Testis (tissue), 3 donors: ENCODE measurements around the gene TET2. TPM values are rescaled to one million over a fixed set of nuclear protein-coding genes. Genes with fewer than 3 reads are reported as not detected.

Source experiments
- DNase-seq: peaks from one replicate; pipeline ENCODE4 v3.0.0-alpha.2; 2019
- H3K27ac ChIP-seq, 2 donors: fragments of 200-600 bp; sonication (generic); one replicate each; pipeline ENCODE4 v1.5.1; 2019
- H3K27me3 ChIP-seq: fragments of 200-600 bp; sonication (generic); one replicate; pipeline ENCODE4 v1.5.1; 2019
- H3K36me3 ChIP-seq: fragments of 200-600 bp; sonication (generic); one replicate; pipeline ENCODE4 v1.5.1; 2017; ENCODE audit warnings: low read depth; ENCODE audit errors: missing control alignments
- H3K4me1 ChIP-seq: fragments of 200-600 bp; sonication (generic); one replicate; pipeline ENCODE4 v1.5.1; 2019
- H3K4me3 ChIP-seq, 2 donors: fragments of 200-600 bp; sonication (generic); one replicate each; pipeline ENCODE4 v1.5.1; 2017 to 2019
- H3K9me3 ChIP-seq: fragments of 200-600 bp; sonication (generic); one replicate; pipeline ENCODE4 v1.5.1; 2017
- POLR2A ChIP-seq: fragments of 450-650 bp; IDR thresholded peaks from one replicate; pipeline ENCODE4 v1.6.1; 2017; ENCODE audit warnings: antibody characterized with exemption, mild to moderate bottlenecking, moderate library complexity
- WGBS, 2 donors: methylation state at CpG; one replicate each; pipeline ENCODE4 v1.1.5; 2018; 5-methylcytosine and 5-hydroxymethylcytosine counted together
- intact Hi-C: fragments of 100-400 bp; cut with DNase I; formaldehyde crosslinking; loops from one replicate; pipeline ENCODE4 v1.15.1; 2023; ENCODE audit warnings: low total_unique reads
- polyA plus RNA-seq: library from polyadenylated mRNA; stranded (reverse); fragments of 350-450 nt; fragmentation: Illumina TruSeq; extraction: RNeasy Lipid Tissue Mini Kit (QIAGEN cat#74804); gene quantifications from one replicate; pipeline ENCODE4 v1.2.3, GENCODE V29; 2014; ENCODE audit warnings: low read depth, low replicate concordance; ENCODE audit not compliant: insufficient read depth
- total RNA-seq, 2 donors: library from RNA; depleted of rRNA; stranded (reverse); fragments of >200 nt; gene quantifications; one replicate each; pipeline ENCODE4 v1.2.3, GENCODE V29; 2016
- TF ChIP-seq, protein P1 (sequence below), 3 experiments: fragments of 450-650 bp in 2 of 3; fragments of 200-600 bp in 1 of 3; sonication (generic) in 1 of 3; IDR thresholded peaks; one replicate each; pipeline ENCODE4 v1.5.1; 2016 to 2019; ENCODE audit warnings: antibody characterized with exemption in 3 of 3, mild to moderate bottlenecking in 2 of 3, moderate library complexity in 1 of 3

TET2 gene
- total and polyA plus RNA-seq, 3 donors from 2014 or later = 2.8 to 17.5 (median 17.1) TPM

DNA sequence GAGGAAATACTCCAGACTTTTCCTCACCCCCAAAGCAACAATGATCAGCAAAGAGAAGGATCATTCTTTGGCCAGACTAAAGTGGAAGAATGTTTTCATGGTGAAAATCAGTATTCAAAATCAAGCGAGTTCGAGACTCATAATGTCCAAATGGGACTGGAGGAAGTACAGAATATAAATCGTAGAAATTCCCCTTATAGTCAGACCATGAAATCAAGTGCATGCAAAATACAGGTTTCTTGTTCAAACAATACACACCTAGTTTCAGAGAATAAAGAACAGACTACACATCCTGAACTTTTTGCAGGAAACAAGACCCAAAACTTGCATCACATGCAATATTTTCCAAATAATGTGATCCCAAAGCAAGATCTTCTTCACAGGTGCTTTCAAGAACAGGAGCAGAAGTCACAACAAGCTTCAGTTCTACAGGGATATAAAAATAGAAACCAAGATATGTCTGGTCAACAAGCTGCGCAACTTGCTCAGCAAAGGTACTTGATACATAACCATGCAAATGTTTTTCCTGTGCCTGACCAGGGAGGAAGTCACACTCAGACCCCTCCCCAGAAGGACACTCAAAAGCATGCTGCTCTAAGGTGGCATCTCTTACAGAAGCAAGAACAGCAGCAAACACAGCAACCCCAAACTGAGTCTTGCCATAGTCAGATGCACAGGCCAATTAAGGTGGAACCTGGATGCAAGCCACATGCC is 89.7 kb downstream of the TET2 start:
- 96 to 98% methylated on average over 4 of the region's 4 CpGs for WGBS, 2 donors
- no peak for DNase-seq
- Histone ChIP-seq H3K4me3 (no peak overlapping the region), H3K36me3 (no peaks in the 10 kb centered on the region), H3K9me3 (no peaks in the 10 kb centered on the region), H3K4me1 (no peaks in the 10 kb centered on the region), H3K27me3 (no peaks in the 10 kb centered on the region), H3K27ac (no peak overlapping the region)
- intact Hi-C loops = no loop called here
- TF ChIP-seq, protein P1, sequence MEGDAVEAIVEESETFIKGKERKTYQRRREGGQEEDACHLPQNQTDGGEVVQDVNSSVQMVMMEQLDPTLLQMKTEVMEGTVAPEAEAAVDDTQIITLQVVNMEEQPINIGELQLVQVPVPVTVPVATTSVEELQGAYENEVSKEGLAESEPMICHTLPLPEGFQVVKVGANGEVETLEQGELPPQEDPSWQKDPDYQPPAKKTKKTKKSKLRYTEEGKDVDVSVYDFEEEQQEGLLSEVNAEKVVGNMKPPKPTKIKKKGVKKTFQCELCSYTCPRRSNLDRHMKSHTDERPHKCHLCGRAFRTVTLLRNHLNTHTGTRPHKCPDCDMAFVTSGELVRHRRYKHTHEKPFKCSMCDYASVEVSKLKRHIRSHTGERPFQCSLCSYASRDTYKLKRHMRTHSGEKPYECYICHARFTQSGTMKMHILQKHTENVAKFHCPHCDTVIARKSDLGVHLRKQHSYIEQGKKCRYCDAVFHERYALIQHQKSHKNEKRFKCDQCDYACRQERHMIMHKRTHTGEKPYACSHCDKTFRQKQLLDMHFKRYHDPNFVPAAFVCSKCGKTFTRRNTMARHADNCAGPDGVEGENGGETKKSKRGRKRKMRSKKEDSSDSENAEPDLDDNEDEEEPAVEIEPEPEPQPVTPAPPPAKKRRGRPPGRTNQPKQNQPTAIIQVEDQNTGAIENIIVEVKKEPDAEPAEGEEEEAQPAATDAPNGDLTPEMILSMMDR (IDR thresholded peaks at IDR 0.05) = no peak
- TF ChIP-seq POLR2A = no peak

DNA sequence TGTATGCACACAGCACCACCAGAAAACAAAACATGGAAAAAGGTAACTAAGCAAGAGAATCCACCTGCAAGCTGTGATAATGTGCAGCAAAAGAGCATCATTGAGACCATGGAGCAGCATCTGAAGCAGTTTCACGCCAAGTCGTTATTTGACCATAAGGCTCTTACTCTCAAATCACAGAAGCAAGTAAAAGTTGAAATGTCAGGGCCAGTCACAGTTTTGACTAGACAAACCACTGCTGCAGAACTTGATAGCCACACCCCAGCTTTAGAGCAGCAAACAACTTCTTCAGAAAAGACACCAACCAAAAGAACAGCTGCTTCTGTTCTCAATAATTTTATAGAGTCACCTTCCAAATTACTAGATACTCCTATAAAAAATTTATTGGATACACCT is 90.2 kb downstream of the TET2 start:
- WGBS, 2 donors = 82 to 89% methylated on average over 2 of the region's 2 CpGs
- DNase-seq = no peak
- Histone ChIP-seq H3K4me1 (no peaks in the 10 kb centered on the region), H3K27ac (no peak overlapping the region), H3K9me3 (no peaks in the 10 kb centered on the region), H3K4me3 (no peak overlapping the region), H3K36me3 (no peaks in the 10 kb centered on the region), H3K27me3 (no peaks in the 10 kb centered on the region)
- intact Hi-C loops = no loop called here
- TF ChIP-seq, protein P1 (IDR thresholded peaks at IDR 0.05) = no peak
- no peak for TF ChIP-seq POLR2A

DNA sequence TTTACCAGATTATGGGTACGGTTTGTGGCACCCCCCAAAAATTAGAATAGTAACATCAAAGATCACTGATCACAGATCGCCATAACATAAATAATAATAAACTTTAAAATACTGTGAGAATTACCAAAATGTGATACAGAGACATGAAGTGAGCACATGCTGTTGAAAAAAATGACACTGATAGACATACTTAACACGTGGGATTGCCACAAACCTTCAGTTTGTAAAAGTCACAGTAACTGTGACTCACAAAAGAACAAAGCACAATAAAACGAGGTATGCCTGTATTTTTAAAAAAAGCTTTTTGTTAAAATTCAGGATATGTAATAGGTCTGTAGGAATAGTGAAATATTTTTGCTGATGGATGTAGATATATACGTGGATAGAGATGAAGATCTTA is 93.4 kb downstream of the TET2 start:
- H3K36me3 ChIP-seq = no peaks in the 10 kb centered on the region
- H3K4me3 ChIP-seq = no peak overlapping the region
- intact Hi-C loops = no loop called here
- no peak for DNase-seq
- 91 to 94% methylated on average over 5 of the region's 5 CpGs for WGBS, 2 donors
- no peak overlapping the region for H3K27ac ChIP-seq
- no peaks in the 10 kb centered on the region for H3K4me1 ChIP-seq
- TF ChIP-seq, protein P1 (IDR thresholded peaks at IDR 0.05) = no peak
- no peak for TF ChIP-seq POLR2A
- H3K9me3 ChIP-seq = no peaks in the 10 kb centered on the region
- H3K27me3 ChIP-seq = no peaks in the 10 kb centered on the region

DNA sequence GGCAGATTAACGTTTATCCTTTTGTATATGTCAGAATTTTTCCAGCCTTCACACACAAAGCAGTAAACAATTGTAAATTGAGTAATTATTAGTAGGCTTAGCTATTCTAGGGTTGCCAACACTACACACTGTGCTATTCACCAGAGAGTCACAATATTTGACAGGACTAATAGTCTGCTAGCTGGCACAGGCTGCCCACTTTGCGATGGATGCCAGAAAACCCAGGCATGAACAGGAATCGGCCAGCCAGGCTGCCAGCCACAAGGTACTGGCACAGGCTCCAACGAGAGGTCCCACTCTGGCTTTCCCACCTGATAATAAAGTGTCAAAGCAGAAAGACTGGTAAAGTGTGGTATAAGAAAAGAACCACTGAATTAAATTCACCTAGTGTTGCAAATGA is 94.8 kb downstream of the TET2 start:
- Histone ChIP-seq H3K9me3 (no peaks in the 10 kb centered on the region), H3K27me3 (no peaks in the 10 kb centered on the region), H3K4me1 (no peaks in the 10 kb centered on the region), H3K36me3 (no peaks in the 10 kb centered on the region), H3K4me3 (no peak overlapping the region), H3K27ac (no peak overlapping the region)
- no peak for DNase-seq
- TF ChIP-seq, protein P1 (IDR thresholded peaks at IDR 0.05) = no peak
- no peak for TF ChIP-seq POLR2A
- intact Hi-C loops = no loop called here
- 82 to 84% methylated on average over 4 of the region's 4 CpGs for whole genome bisulfite sequencing, 2 donors

DNA sequence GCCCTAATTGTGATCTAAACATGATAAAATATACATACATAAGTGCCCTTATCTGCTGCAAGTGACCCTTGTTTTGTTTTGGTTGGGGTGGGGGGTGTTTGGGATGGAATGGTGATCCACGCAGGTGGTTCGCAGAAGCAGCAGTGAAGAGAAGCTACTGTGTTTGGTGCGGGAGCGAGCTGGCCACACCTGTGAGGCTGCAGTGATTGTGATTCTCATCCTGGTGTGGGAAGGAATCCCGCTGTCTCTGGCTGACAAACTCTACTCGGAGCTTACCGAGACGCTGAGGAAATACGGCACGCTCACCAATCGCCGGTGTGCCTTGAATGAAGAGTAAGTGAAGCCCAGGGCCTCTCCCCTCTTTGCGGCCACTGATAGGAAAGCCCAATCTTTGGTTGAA is 96.8 kb downstream of the TET2 start:
- no peaks in the 10 kb centered on the region for H3K4me1 ChIP-seq
- H3K27ac ChIP-seq = no peak overlapping the region
- no peaks in the 10 kb centered on the region for H3K9me3 ChIP-seq
- no peak for DNase-seq
- intact Hi-C loops = no loop called here
- no peaks in the 10 kb centered on the region for H3K36me3 ChIP-seq
- H3K4me3 ChIP-seq = no peak overlapping the region
- no peak for TF ChIP-seq POLR2A
- TF ChIP-seq, protein P1 (IDR thresholded peaks at IDR 0.05) = no peak
- H3K27me3 ChIP-seq = no peaks in the 10 kb centered on the region
- WGBS, 2 donors = 94% methylated on average over 13 of the region's 13 CpGs
